ENCODE measurements around the gene LPP.

The LPP gene

GRCh38 chr3:188594139-188594538, 440.2 kb downstream of the LPP start:
- Histone ChIP-seq H3K36me3 (ENCODE audit: insufficient read depth, low read length) (no peaks in the 10 kb centered on the region), H3K79me2 (ENCODE audit: insufficient read depth, low read length) (no peaks in the 10 kb centered on the region), H3K4me1 (ENCODE audit: insufficient read depth, low read length, severe bottlenecking) (peaks cover 4% of the 10 kb centered on the region), H4K20me1 (ENCODE audit: insufficient read depth, low read length) (no peaks in the 10 kb centered on the region), H3F3A (ENCODE audit: insufficient read depth, low read length) (no peaks in the 10 kb centered on the region), H3K9me3 (ENCODE audit: low read length) (no peaks in the 10 kb centered on the region), H3K9ac (ENCODE audit: low read length) (no peak overlapping the region), H3K4me3 (ENCODE audit: low read depth, low read length, poor library complexity, severe bottlenecking) (no peak overlapping the region), H3K27ac (ENCODE audit: low read depth, low read length, poor library complexity, severe bottlenecking) (no peak overlapping the region), H3K9me2 (ENCODE audit: low read depth, low read length) (no peaks in the 10 kb centered on the region), H3K27me3 (ENCODE audit: insufficient read depth, low read length) (no peaks in the 10 kb centered on the region), H3K4me2 (ENCODE audit: low read length) (no peak overlapping the region), H2AFZ (ENCODE audit: low read length) (no peak overlapping the region)
- TF ChIP-seq, protein P1, sequence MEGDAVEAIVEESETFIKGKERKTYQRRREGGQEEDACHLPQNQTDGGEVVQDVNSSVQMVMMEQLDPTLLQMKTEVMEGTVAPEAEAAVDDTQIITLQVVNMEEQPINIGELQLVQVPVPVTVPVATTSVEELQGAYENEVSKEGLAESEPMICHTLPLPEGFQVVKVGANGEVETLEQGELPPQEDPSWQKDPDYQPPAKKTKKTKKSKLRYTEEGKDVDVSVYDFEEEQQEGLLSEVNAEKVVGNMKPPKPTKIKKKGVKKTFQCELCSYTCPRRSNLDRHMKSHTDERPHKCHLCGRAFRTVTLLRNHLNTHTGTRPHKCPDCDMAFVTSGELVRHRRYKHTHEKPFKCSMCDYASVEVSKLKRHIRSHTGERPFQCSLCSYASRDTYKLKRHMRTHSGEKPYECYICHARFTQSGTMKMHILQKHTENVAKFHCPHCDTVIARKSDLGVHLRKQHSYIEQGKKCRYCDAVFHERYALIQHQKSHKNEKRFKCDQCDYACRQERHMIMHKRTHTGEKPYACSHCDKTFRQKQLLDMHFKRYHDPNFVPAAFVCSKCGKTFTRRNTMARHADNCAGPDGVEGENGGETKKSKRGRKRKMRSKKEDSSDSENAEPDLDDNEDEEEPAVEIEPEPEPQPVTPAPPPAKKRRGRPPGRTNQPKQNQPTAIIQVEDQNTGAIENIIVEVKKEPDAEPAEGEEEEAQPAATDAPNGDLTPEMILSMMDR (IDR thresholded peaks at IDR 0.05; ENCODE audit: low read length): no peak
- no peak for TF ChIP-seq EZH2 (IDR thresholded peaks at IDR 0.05; ENCODE audit: borderline replicate concordance, low read length)

- Histone ChIP-seq H4K20me1 (ENCODE audit: insufficient read depth, low read length) (no peaks in the 10 kb centered on the region), H3F3A (ENCODE audit: insufficient read depth, low read length) (no peaks in the 10 kb centered on the region), H3K79me2 (ENCODE audit: insufficient read depth, low read length) (no peaks in the 10 kb centered on the region), H3K4me2 (ENCODE audit: low read length) (no peak overlapping the region), H3K36me3 (ENCODE audit: insufficient read depth, low read length) (no peaks in the 10 kb centered on the region), H3K4me3 (ENCODE audit: low read depth, low read length, poor library complexity, severe bottlenecking) (no peak overlapping the region), H3K27ac (ENCODE audit: low read depth, low read length, poor library complexity, severe bottlenecking) (no peak overlapping the region), H3K9me3 (ENCODE audit: low read length) (no peaks in the 10 kb centered on the region), H3K9me2 (ENCODE audit: low read depth, low read length) (no peaks in the 10 kb centered on the region), H3K27me3 (ENCODE audit: insufficient read depth, low read length) (no peaks in the 10 kb centered on the region), H3K9ac (ENCODE audit: low read length) (no peak overlapping the region), H2AFZ (ENCODE audit: low read length) (no peak overlapping the region), H3K4me1 (ENCODE audit: insufficient read depth, low read length, severe bottlenecking) (no peaks in the 10 kb centered on the region)
- no peak for TF ChIP-seq EZH2 (IDR thresholded peaks at IDR 0.05; ENCODE audit: borderline replicate concordance, low read length)
- TF ChIP-seq, protein P1 (IDR thresholded peaks at IDR 0.05; ENCODE audit: low read length): no peak
Observed at GRCh38 chr3:188595890-188596376, 442.0 kb downstream of the LPP start.

DNA sequence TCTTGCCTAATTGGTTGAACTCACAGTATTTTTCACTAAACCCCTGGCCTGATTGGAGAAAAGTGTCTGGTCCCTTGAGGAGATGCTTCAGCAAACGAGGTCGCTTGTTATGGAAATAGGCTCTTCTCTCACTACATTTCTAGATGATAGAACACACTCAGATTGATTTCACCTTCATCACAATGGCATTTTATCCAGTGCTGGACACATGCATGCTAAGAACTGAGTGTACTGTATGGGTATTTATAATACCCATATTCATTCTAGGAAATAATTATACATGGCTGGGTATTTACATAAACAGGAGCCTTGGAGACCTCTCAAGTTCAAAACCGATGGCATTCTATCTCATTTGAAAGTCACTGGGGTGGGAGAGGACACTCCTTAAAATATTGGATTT, 444.9 kb downstream of the LPP start:
- Histone ChIP-seq H3K4me1 (ENCODE audit: insufficient read depth, low read length, severe bottlenecking) (no peaks in the 10 kb centered on the region), H3K4me3 (ENCODE audit: low read depth, low read length, poor library complexity, severe bottlenecking) (no peak overlapping the region), H2AFZ (ENCODE audit: low read length) (no peak overlapping the region), H3K4me2 (ENCODE audit: low read length) (no peak overlapping the region), H3K27ac (ENCODE audit: low read depth, low read length, poor library complexity, severe bottlenecking) (no peak overlapping the region), H3K9me2 (ENCODE audit: low read depth, low read length) (no peaks in the 10 kb centered on the region), H3K79me2 (ENCODE audit: insufficient read depth, low read length) (no peaks in the 10 kb centered on the region), H3K27me3 (ENCODE audit: insufficient read depth, low read length) (no peaks in the 10 kb centered on the region), H3F3A (ENCODE audit: insufficient read depth, low read length) (no peaks in the 10 kb centered on the region), H3K9ac (ENCODE audit: low read length) (no peak overlapping the region), H3K9me3 (ENCODE audit: low read length) (no peaks in the 10 kb centered on the region), H3K36me3 (ENCODE audit: insufficient read depth, low read length) (no peaks in the 10 kb centered on the region), H4K20me1 (ENCODE audit: insufficient read depth, low read length) (no peaks in the 10 kb centered on the region)
- TF ChIP-seq, protein P1 (IDR thresholded peaks at IDR 0.05; ENCODE audit: low read length): no peak
- TF ChIP-seq EZH2 (IDR thresholded peaks at IDR 0.05; ENCODE audit: borderline replicate concordance, low read length): no peak
